Panc1 (cell line): ENCODE measurements around the gene RNU5B-1.

Experiments used
- POLR2AphosphoS5 ChIP-seq: IDR thresholded peaks from 2 replicates; pipeline ENCODE4 v1.6.1; 2012; ENCODE audit warnings: mild to moderate bottlenecking, low read depth, low read length, moderate library complexity
- TF ChIP-seq, protein P1 (sequence below): fragments of 450-650 bp; IDR thresholded peaks from 2 replicates; pipeline ENCODE4 v1.5.1; 2017; ENCODE audit warnings: mild to moderate bottlenecking
- TF ChIP-seq, protein P2 (sequence below), 2 experiments: IDR thresholded peaks; 2 replicates each; pipeline ENCODE4 v1.6.1; 2011 to 2012; ENCODE audit warnings: low read depth in 2 of 2, control low read depth in 1 of 2, low read length in 1 of 2, mild to moderate bottlenecking in 1 of 2, moderate library complexity in 1 of 2; ENCODE audit not compliant: insufficient read depth in 1 of 2

DNA sequence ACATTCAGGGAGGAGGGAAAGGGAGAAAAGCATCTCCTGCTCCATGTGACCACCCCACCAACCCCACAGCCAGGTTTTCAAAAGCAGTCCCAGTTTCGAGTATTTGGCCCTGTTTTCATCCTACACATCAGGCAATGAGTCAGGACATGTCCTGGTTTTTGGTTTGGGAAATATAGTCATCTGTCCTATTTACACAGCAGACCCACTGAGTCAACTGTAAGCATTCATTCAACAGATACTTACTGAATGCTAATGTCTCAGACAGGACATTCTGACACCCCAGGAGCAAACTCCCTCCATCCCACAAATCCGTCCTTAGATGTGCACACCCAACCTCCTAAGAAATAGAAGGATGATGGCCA lies 40.4 kb downstream of the RNU5B-1 start:
- TF ChIP-seq, protein P1, sequence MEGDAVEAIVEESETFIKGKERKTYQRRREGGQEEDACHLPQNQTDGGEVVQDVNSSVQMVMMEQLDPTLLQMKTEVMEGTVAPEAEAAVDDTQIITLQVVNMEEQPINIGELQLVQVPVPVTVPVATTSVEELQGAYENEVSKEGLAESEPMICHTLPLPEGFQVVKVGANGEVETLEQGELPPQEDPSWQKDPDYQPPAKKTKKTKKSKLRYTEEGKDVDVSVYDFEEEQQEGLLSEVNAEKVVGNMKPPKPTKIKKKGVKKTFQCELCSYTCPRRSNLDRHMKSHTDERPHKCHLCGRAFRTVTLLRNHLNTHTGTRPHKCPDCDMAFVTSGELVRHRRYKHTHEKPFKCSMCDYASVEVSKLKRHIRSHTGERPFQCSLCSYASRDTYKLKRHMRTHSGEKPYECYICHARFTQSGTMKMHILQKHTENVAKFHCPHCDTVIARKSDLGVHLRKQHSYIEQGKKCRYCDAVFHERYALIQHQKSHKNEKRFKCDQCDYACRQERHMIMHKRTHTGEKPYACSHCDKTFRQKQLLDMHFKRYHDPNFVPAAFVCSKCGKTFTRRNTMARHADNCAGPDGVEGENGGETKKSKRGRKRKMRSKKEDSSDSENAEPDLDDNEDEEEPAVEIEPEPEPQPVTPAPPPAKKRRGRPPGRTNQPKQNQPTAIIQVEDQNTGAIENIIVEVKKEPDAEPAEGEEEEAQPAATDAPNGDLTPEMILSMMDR: no peak
- TF ChIP-seq POLR2AphosphoS5: no peak
- TF ChIP-seq, protein P2, sequence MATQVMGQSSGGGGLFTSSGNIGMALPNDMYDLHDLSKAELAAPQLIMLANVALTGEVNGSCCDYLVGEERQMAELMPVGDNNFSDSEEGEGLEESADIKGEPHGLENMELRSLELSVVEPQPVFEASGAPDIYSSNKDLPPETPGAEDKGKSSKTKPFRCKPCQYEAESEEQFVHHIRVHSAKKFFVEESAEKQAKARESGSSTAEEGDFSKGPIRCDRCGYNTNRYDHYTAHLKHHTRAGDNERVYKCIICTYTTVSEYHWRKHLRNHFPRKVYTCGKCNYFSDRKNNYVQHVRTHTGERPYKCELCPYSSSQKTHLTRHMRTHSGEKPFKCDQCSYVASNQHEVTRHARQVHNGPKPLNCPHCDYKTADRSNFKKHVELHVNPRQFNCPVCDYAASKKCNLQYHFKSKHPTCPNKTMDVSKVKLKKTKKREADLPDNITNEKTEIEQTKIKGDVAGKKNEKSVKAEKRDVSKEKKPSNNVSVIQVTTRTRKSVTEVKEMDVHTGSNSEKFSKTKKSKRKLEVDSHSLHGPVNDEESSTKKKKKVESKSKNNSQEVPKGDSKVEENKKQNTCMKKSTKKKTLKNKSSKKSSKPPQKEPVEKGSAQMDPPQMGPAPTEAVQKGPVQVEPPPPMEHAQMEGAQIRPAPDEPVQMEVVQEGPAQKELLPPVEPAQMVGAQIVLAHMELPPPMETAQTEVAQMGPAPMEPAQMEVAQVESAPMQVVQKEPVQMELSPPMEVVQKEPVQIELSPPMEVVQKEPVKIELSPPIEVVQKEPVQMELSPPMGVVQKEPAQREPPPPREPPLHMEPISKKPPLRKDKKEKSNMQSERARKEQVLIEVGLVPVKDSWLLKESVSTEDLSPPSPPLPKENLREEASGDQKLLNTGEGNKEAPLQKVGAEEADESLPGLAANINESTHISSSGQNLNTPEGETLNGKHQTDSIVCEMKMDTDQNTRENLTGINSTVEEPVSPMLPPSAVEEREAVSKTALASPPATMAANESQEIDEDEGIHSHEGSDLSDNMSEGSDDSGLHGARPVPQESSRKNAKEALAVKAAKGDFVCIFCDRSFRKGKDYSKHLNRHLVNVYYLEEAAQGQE (IDR thresholded peaks at IDR 0.05; ENCODE audit: insufficient read depth in 1 of 2, low read depth in 2 of 2, low read length in 1 of 2): no peak
